Endothelial cell of umbilical vein (primary cell): ENCODE results near the gene GRID1. TPM values are rescaled to one million over a fixed set of nuclear protein-coding genes. Genes with fewer than 3 reads are reported as not detected.

ENCODE experiments used
- BruUV-seq: library from RNA; stranded (reverse); fragments of 400-500 nt; replicated peaks from 2 replicates; lab custom pipeline; 2021; lab: Mats Ljungman, UMichigan
- CTCF ChIA-PET: fragments of 300-600, 350-600 bp; sonication (Branson Sonifier 250); formaldehyde crosslinking; loops from one replicate; lab custom pipeline; 2021; ENCODE audit warnings: antibody characterized with exemption, inconsistent platforms; lab: Charles Lee
- POLR2A ChIA-PET: fragments of 300-600, 350-600 bp; sonication (Branson Sonifier 250); formaldehyde crosslinking; loops from one replicate; lab custom pipeline; 2021; ENCODE audit warnings: antibody characterized with exemption, inconsistent platforms; lab: Charles Lee
- DNase-seq: peaks from one replicate; pipeline ENCODE4 v3.0.0-alpha.2; 2011; ENCODE audit warnings: low read depth, low spot score
- FAIRE-seq: peaks from 2 replicates; lab custom pipeline; 2011; peaks lifted over from hg19 to GRCh38; lab: Jason Lieb, UNC
- H2AFZ ChIP-seq: 2 replicates; pipeline ENCODE4 v1.6.0; 2012; ENCODE audit warnings: low read depth, low read length, control low read depth, inconsistent platforms
- H3K27ac ChIP-seq: 2 replicates; pipeline ENCODE4 v1.5.1; 2011; ENCODE audit warnings: low read depth, mild to moderate bottlenecking, control low read depth, low read length, moderate library complexity; ENCODE audit not compliant: insufficient read depth
- H3K27me3 ChIP-seq, 2 experiments: 2 replicates each; pipeline versions ENCODE4 v1.6.0 to v1.6.1; 2011; ENCODE audit warnings: low read length in 2 of 2, mixed read lengths in 1 of 2; ENCODE audit not compliant: control insufficient read depth in 2 of 2, insufficient read depth in 2 of 2
- H3K36me3 ChIP-seq, 2 experiments: 2 replicates in 1 of 2; 3 replicates in 1 of 2; pipeline ENCODE4 v1.5.1; 2011; ENCODE audit warnings: low read length in 2 of 2, mild to moderate bottlenecking in 1 of 2, moderate library complexity in 1 of 2; ENCODE audit not compliant: control insufficient read depth in 2 of 2, insufficient read depth in 2 of 2; ENCODE audit errors: extremely low read depth in 1 of 2
- H3K4me1 ChIP-seq: 3 replicates; pipeline ENCODE4 v1.5.1; 2011; ENCODE audit warnings: mild to moderate bottlenecking, low read length; ENCODE audit not compliant: control insufficient read depth, insufficient read depth; ENCODE audit errors: extremely low read depth
- H3K4me2 ChIP-seq: 2 replicates; pipeline ENCODE4 v1.6.1; 2011; ENCODE audit warnings: low read length, control low read depth, mixed read lengths; ENCODE audit not compliant: insufficient read depth
- H3K4me3 ChIP-seq, 3 experiments: fragments of 200-600 bp in 1 of 3; sonication (generic), shearing (Covaris generic) in 1 of 3; replicated peaks in 1 of 3; 2 replicates each; pipeline ENCODE4 v1.5.1; 2011 to 2016; ENCODE audit warnings: control low read depth in 3 of 3, low read length in 3 of 3, mild to moderate bottlenecking in 2 of 3, inconsistent platforms in 1 of 3, low read depth in 1 of 3, moderate library complexity in 1 of 3; ENCODE audit not compliant: insufficient read depth in 1 of 3
- H3K79me2 ChIP-seq: 2 replicates; pipeline ENCODE4 v1.6.0; 2012; ENCODE audit warnings: low read length, inconsistent platforms; ENCODE audit not compliant: control insufficient read depth, insufficient read depth
- H3K9ac ChIP-seq: replicated peaks from 2 replicates; pipeline ENCODE3; 2011; ENCODE audit warnings: low read length, control low read depth; ENCODE audit not compliant: insufficient read depth; ENCODE audit errors: extremely low read depth
- H3K9me1 ChIP-seq: replicated peaks from 3 replicates; pipeline ENCODE4 v1.6.0; 2011; ENCODE audit warnings: mild to moderate bottlenecking, low read length; ENCODE audit not compliant: control insufficient read depth, insufficient read depth; ENCODE audit errors: extremely low read depth
- H3K9me3 ChIP-seq: replicated peaks from 2 replicates; pipeline ENCODE4 v1.5.1; 2012; ENCODE audit warnings: low read length, inconsistent platforms; ENCODE audit not compliant: control insufficient read depth, insufficient read depth
- H4K20me1 ChIP-seq: replicated peaks from 2 replicates; pipeline ENCODE3; 2011; ENCODE audit warnings: mild to moderate bottlenecking, low read length; ENCODE audit not compliant: control insufficient read depth, insufficient read depth; ENCODE audit errors: extremely low read depth
- EZH2 ChIP-seq: IDR thresholded peaks from 2 replicates; pipeline ENCODE4 v1.6.1; 2012; ENCODE audit warnings: borderline replicate concordance, low read depth, mild to moderate bottlenecking, moderate library complexity, low read length, inconsistent platforms; ENCODE audit not compliant: severe bottlenecking
- FOS ChIP-seq: IDR thresholded peaks from 2 replicates; pipeline ENCODE4 v1.6.1; 2011; ENCODE audit warnings: mild to moderate bottlenecking, low read length, moderate library complexity, borderline replicate concordance; ENCODE audit not compliant: insufficient read depth
- GATA2 ChIP-seq: IDR thresholded peaks from 2 replicates; pipeline ENCODE4 v1.7.0; 2011; ENCODE audit warnings: low read depth, mild to moderate bottlenecking, moderate library complexity, mixed read lengths, low read length; ENCODE audit not compliant: insufficient read length, insufficient read depth
- JUN ChIP-seq: IDR thresholded peaks from 2 replicates; pipeline ENCODE4 v1.6.1; 2011; ENCODE audit warnings: borderline replicate concordance, low read depth; ENCODE audit not compliant: insufficient read length, insufficient read depth
- MYC ChIP-seq: IDR thresholded peaks from one replicate; pipeline ENCODE4 v1.6.1; 2011; ENCODE audit warnings: mild to moderate bottlenecking, low read depth, low read length
- POLR2A ChIP-seq: IDR thresholded peaks from 2 replicates; pipeline ENCODE4 v1.6.1; 2012; ENCODE audit warnings: low read depth, mild to moderate bottlenecking, control low read depth, low read length
- POLR2AphosphoS5 ChIP-seq: IDR thresholded peaks from 2 replicates; pipeline ENCODE4 v1.6.1; 2012; ENCODE audit warnings: low read depth, mild to moderate bottlenecking, control low read depth, low read length, moderate library complexity; ENCODE audit not compliant: insufficient read depth
- dilution Hi-C: fragments of 300-500 bp; cut with MboI; formaldehyde crosslinking; loops from one replicate; pipeline ENCODE4 v1.15.0; 2019; ENCODE audit warnings: low sequenced_read_pairs; ENCODE audit not compliant: extremely low pct_ligation_motif_present
- intact Hi-C: fragments of 100-400 bp; cut with micrococcal nuclease; formaldehyde crosslinking; loops from one replicate; pipeline ENCODE4 v1.10.0; 2022
- polyA plus RNA-seq, 4 experiments: library from polyadenylated mRNA; depleted of rRNA in 3 of 4; stranded (reverse) in 3 of 4; unstranded in 1 of 4; fragments of >200 nt; gene quantifications; 2 replicates each; pipeline versions ENCODE4 v1.2.1 to v1.2.3, GENCODE V29; 2011 to 2012; ENCODE audit warnings: missing spikeins in 1 of 4
- total RNA-seq: library from RNA; stranded (reverse); gene quantifications from 2 replicates; pipeline ENCODE4 v1.2.3, GENCODE V29; 2021
- TF ChIP-seq, protein P1 (sequence below), 2 donors: IDR thresholded peaks; 1 replicate in 1 of 2; 2 replicates in 1 of 2; pipeline ENCODE4 v1.5.1; 2011; ENCODE audit warnings: low read length in 2 of 2, mild to moderate bottlenecking in 2 of 2, moderate library complexity in 2 of 2, control low read depth in 1 of 2, inconsistent platforms in 1 of 2, low read depth in 1 of 2; ENCODE audit not compliant: insufficient read depth in 1 of 2; ENCODE audit errors: extremely low read depth in 1 of 2
- TF ChIP-seq, protein P2 (sequence below): IDR thresholded peaks from 2 replicates; pipeline ENCODE4 v1.6.1; 2011; ENCODE audit not compliant: insufficient read depth, insufficient read length

GRID1 gene
- total and polyA plus RNA-seq, 2 donors (not counting 3 experiments of a cell fraction or from before 2014, with no cell fraction given) = not detected

DNA sequence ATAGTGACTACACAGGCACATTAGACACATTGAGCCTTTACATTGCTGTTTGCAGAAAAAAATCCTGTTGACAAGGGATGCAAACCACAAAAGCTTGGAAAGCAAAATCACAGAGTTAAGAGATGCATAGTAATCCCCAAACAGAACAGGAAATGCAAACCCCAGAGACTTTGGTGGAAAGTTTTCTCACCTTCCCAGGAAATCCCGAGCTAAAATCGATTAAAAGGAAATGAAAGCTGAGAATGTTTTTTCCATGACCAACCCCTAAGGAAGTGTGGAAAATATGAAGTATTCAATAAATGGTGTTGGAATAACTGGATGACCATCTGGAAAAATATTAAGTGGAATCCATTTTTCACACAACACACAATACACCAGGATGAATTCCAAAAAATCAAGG lies 598.7 kb downstream of the GRID1 start:
- no peak for FAIRE-seq
- DNase-seq = no peak
- Histone ChIP-seq H3K9me3 (no peaks in the 10 kb centered on the region), H4K20me1 (no peaks in the 10 kb centered on the region), H3K79me2 (no peaks in the 10 kb centered on the region), H3K9me1 (no peaks in the 10 kb centered on the region), H3K27ac (no peak overlapping the region), H3K9ac (no peak overlapping the region), H3K27me3 (no peaks in the 10 kb centered on the region), H3K4me1 (no peaks in the 10 kb centered on the region), H3K36me3 (no peaks in the 10 kb centered on the region), H3K4me3 (no peak overlapping the region), H2AFZ (no peak overlapping the region), H3K4me2 (no peak overlapping the region)
- ChIA-PET CTCF (no interaction called here), POLR2A (interaction anchor here (0.6 kb wide), 1 partner anchor 1426 kb away, joined by 11 read pairs; no protein-coding TSS in a partner anchor)
- TF ChIP-seq EZH2 (no peak), GATA2 (no peak), POLR2A (no peak), MYC (no peak), FOS (no peak), JUN (no peak), POLR2AphosphoS5 (no peak)
- TF ChIP-seq, protein P1, sequence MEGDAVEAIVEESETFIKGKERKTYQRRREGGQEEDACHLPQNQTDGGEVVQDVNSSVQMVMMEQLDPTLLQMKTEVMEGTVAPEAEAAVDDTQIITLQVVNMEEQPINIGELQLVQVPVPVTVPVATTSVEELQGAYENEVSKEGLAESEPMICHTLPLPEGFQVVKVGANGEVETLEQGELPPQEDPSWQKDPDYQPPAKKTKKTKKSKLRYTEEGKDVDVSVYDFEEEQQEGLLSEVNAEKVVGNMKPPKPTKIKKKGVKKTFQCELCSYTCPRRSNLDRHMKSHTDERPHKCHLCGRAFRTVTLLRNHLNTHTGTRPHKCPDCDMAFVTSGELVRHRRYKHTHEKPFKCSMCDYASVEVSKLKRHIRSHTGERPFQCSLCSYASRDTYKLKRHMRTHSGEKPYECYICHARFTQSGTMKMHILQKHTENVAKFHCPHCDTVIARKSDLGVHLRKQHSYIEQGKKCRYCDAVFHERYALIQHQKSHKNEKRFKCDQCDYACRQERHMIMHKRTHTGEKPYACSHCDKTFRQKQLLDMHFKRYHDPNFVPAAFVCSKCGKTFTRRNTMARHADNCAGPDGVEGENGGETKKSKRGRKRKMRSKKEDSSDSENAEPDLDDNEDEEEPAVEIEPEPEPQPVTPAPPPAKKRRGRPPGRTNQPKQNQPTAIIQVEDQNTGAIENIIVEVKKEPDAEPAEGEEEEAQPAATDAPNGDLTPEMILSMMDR (IDR thresholded peaks at IDR 0.05; ENCODE audit: extremely low read depth in 1 of 2, insufficient read depth in 1 of 2, low read depth in 1 of 2, low read length in 2 of 2) = no peak
- TF ChIP-seq, protein P2, sequence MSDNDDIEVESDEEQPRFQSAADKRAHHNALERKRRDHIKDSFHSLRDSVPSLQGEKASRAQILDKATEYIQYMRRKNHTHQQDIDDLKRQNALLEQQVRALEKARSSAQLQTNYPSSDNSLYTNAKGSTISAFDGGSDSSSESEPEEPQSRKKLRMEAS = no peak
- no TSS peak for BruUV-seq
- dilution Hi-C loops = no loop called here
- intact Hi-C loops = no loop called here
